CD4-positive, alpha-beta T cell treated with Interleukin-21 for 1 hour (primary cell): ENCODE data around the gene TM7SF2.

Source experiments
- DNase-seq: peaks from one replicate; pipeline ENCODE4 v3.0.0-alpha.2; 2020

Gene TM7SF2

GRCh38 chr11:65111744-65112545 is at the start of gene TM7SF2:
Gene TM7SF2, plus strand, starts transcription at chr11:65111872. Its CDS starts 144 bp downstream, at chr11:65112016.
- peak; percentile 95 for DNase-seq

GRCh38 chr11:65063532-65063931 is 48.1 kb upstream of the TM7SF2 start:
- no peak for DNase-seq

- no peak for DNase-seq
These were observed 46.8 kb upstream of the TM7SF2 start for GRCh38 chr11:65064847-65065240.

- DNase-seq: no peak
These were observed 45.8 kb upstream of the TM7SF2 start for GRCh38 chr11:65065851-65066250.

GRCh38 chr11:65066315-65066714 is 45.4 kb upstream of the TM7SF2 start:
- DNase-seq: no peak

GRCh38 chr11:65066805-65067291 is 44.8 kb upstream of the TM7SF2 start:
- no peak for DNase-seq

GRCh38 chr11:65067446-65067845 is 44.2 kb upstream of the TM7SF2 start:
- DNase-seq: no peak

- no peak for DNase-seq
These were observed 42.5 kb upstream of the TM7SF2 start for GRCh38 chr11:65069217-65069616.

- no peak for DNase-seq
These were observed 39.6 kb upstream of the TM7SF2 start for GRCh38 chr11:65071907-65072630.

- DNase-seq: no peak
These were observed 39.1 kb upstream of the TM7SF2 start for GRCh38 chr11:65072631-65072966.

GRCh38 chr11:65077451-65077850 is 34.2 kb upstream of the TM7SF2 start:
- DNase-seq: no peak

GRCh38 chr11:65078151-65078550 is 33.5 kb upstream of the TM7SF2 start:
- peak; percentile 83 for DNase-seq

- DNase-seq: no peak
These were observed 32.8 kb upstream of the TM7SF2 start for GRCh38 chr11:65078786-65079342.

- no peak for DNase-seq
These were observed 28.4 kb upstream of the TM7SF2 start for GRCh38 chr11:65083134-65083833.

GRCh38 chr11:65083834-65084597 is 27.7 kb upstream of the TM7SF2 start, which contains the start of the genes CDCA5 and ZFPL1:
Gene CDCA5, minus strand, starts transcription at chr11:65084040. Its CDS starts 62 bp downstream, at chr11:65083978.
Gene ZFPL1, plus strand, starts transcription at chr11:65084222. Its CDS starts 477 bp downstream, at chr11:65084699.
- peak; percentile 96 for DNase-seq

- no peak for DNase-seq
These were observed 26.9 kb upstream of the TM7SF2 start for GRCh38 chr11:65084598-65085375.

- DNase-seq: no peak
These were observed 26.2 kb upstream of the TM7SF2 start for GRCh38 chr11:65085446-65085845.

- DNase-seq: no peak
These were observed 24.9 kb upstream of the TM7SF2 start for GRCh38 chr11:65086809-65087208.

- DNase-seq: no peak
These were observed 24.5 kb upstream of the TM7SF2 start for GRCh38 chr11:65087216-65087615.

GRCh38 chr11:65087827-65088226 is 23.8 kb upstream of the TM7SF2 start:
- no peak for DNase-seq

GRCh38 chr11:65089621-65090020 is 22.1 kb upstream of the TM7SF2 start:
- no peak for DNase-seq
